HG03175 (cell line): ENCODE results near the gene HSP90AB1.

ENCODE experiments used
- ATAC-seq: cut with Tn5 transposase; IDR thresholded peaks from one replicate; pipeline ENCODE4 v1.9.1; 2021; ENCODE audit warnings: mild to moderate bottlenecking, moderate library complexity; ENCODE audit not compliant: unreplicated experiment

The HSP90AB1 gene

DNA sequence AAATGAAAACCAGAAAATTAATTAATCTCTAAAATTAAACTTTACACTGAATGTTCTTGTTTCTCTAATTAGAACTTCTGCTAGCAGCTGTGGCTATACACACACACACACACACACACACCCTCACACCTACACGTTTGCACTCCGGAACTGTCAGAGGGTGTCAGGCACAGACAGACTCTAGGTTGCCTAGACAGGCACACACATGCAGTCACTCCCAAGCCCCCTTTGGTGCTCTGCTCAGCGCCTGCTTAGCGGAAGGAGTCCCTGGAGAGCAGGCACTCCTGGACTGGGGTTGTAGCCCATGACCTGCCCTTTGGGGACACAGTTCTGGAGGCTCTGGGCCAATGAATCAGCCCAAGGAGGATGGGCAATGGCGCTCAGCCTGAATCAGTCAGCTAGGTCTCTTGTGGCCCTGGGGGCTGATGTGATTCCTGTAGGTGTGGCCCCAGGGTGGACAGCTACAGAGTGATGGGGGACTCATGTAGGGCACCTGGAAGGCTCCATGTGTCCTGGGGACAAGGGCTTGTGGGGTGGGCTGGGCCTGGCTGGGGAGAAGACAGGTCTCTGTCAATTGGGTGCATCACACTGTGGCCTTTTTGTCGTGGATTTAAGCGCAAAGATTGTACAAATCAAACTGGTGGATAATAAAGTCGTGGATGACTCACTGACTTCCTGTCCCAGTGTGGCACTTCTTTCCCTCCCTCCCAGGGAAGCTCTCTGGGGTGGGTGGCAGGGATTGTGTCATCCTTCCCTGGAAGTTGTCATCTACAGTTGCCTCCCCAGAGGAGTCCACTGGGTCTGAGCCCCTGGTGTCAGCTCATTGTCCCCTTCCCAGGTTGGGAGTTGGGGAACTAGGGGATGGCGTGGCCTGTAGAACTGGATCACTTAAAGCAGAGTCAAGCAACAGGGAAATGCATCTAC, 32.1 kb downstream of the HSP90AB1 start:
- ATAC-seq = no peak

DNA sequence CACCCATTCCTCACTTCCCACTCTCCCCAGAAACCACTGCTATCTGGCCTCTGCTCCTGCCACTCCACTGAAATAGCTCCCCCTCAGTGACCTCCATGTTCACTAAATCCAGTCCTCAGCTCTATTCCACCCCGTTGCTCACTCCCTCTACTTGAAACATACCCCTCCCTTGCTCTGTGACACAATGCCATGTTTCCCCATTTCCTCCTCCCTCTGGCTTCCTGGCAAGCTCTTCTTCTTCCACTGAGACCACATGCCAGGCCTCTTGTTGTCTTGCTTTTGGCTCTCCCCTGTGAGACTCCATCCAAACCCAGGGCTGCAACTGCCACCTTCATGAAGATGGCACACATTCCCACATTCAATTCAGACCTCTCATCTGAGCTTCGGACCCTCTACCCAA, 37.2 kb downstream of the HSP90AB1 start:
- no peak for ATAC-seq

DNA sequence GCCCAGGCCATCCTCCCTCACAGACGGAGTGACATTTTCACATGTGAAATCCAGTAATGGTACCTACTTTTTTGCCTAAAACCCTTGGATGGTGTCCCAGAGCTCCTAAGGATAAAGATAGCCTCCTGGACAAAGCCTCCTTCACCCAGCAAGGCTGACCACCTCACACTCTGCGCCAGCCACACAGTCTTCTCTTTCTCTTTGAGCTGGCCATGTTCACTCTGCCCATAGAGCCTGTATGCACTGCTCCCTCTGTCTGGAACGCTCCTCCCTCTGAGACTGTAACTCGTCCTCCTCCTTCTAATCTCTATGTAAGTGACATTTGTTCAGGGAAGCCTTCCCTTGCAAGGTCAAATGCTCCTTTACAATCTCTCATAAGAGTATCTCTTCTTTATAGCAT, 38.0 kb downstream of the HSP90AB1 start:
- no peak for ATAC-seq

- ATAC-seq = no peak
These were observed 38.8 kb downstream of the HSP90AB1 start for GRCh38 chr6:44285552-44286284.

GRCh38 chr6:44286285-44286565, 39.3 kb downstream of the HSP90AB1 start:
- no peak for ATAC-seq

- ATAC-seq = no peak
These were observed 39.8 kb downstream of the HSP90AB1 start for GRCh38 chr6:44286747-44287146.

DNA sequence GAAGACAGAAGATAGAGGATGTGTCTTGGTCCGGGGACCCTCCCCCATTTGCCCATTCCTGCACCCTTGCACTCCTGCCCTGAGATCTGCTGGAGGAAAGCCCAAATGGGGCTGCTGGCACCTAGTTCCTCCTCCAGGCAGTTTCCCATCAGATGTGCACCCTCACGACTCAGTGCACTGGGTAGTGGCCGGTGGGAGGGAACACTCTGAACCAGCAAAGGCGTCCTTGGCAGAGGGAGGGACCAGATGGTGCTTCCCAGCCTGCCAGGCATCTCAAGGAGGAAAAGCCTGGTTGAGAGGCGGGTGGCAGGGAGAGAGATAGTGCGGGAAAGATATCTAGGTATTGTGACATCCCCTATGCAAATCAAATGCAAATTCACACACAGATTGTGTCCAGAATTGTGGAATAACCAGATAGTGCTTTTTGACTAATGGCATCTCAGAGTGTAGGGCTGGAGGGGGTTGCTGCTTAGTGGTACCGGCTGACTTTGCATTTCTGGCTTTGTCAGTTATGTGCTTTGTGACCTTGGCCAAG, 42.9 kb downstream of the HSP90AB1 start:
- ATAC-seq = no peak

DNA sequence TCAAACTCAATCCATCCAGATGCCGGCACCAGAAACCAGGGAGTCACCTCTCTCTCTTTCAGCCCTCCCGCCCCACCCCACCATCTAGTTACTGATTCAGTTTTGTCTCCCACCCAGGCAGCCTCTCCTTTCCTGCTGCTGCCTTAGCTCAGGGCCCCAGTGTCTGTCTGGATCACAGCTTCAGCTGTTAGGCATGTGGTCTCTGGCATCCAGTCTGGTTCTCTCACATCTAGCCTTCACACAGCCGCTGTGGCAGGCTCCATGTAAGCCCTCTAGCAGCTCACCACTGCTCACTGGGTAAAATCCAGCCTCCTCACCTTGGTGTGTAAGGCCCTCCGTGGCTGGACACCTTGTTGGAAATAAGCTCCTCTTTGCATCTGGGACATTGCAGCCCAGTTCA, 44.9 kb downstream of the HSP90AB1 start:
- no peak for ATAC-seq

- no peak for ATAC-seq
These were observed 45.9 kb downstream of the HSP90AB1 start for GRCh38 chr6:44292661-44293365.

DNA sequence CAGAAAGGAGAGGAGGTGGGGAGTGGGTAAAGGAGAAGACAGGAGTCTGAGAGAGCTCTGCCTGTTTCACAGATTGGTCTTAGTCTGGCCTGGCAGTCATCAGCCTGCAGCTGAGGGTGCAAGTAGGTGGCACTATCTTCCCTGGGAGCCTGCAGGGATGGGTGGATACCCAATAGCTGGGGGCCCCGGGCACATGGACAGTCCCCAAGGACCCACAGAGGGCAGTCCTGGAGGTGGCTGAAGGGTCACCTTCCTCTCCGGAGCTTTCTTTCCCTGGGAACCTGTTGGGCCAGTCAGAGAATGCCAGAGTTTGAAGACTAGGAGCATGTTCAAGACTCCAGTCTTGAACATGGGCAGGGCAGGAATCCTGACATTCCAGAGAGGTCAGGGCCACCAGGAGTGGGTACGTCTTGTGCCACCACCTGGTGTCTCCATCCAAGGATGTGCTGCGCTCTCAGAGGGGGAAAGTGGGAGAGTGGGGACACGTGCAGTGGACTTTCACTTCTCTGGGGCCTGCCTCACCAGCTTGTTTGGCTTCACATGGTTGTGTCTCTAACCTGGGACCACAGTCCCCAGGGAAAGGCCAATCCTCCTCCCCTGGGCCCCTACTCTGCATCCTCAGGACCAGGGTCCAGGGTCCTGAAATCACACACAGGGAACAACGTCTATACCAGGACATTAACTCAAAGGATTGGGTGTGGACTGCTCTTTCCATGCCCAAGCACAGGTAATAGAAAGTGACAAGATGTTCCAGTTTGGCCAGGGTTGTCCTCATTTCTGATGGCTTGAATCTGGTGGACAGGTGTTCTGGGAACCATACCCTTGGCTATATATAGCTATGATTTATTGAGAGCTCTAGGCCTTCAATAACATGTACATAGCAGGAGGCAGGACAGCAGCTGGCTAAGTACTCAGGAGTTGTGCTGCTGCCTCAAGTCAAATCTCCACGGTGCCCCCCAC, 48.2 kb downstream of the HSP90AB1 start:
- no peak for ATAC-seq

- ATAC-seq = peak; percentile 52
These were observed 50.5 kb downstream of the HSP90AB1 start for GRCh38 chr6:44297063-44298038.

GRCh38 chr6:44298055-44298803, 51.3 kb downstream of the HSP90AB1 start:
- ATAC-seq = no peak

DNA sequence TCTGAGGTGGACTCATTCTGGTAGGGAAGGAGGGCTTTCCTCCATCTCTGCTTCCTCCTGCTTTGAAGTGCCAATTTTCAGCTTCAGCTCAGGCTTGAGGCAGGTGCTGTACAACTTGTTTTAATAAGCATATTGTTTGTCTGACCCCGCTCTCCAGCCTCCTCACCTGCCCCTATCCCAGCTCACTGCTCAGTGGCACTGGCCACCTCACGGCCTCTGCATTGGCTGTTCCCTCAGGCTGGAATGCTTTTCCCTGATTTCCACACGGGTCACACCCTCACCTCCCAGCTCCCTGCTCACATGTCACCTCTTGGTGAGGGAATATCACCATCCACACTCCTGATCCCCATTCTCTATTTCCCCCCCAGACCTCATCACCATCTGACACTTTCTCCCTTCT, 52.0 kb downstream of the HSP90AB1 start:
- no peak for ATAC-seq

DNA sequence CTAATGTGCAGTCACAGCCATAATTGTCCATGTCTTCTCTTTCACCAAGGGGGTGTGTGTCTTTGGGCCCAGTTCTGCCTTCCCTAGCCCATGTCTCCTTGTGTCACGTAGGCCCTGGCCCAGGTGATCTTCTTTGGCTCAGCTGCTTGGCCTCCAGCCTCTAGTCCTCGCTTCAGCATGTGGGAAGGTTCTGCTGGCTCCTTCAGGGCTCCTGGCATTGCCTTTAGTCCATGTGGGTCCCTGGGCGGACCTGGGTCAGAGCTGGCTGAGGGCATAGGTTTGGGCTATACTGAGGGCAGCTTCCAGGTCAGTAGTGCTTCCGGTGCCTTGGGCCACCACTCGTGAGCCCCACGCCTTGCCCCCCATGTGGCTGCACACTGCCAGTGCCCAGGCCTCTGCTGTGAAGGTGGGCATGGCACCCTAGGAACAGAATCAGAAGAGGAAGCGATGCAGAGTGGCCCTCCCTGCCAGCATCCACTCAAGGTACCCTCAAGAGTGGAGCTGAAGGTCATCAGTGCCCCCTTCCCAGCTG, 53.5 kb downstream of the HSP90AB1 start:
- ATAC-seq = no peak

- ATAC-seq = no peak
These were observed 54.2 kb downstream of the HSP90AB1 start for GRCh38 chr6:44301106-44301505.

- ATAC-seq = no peak
These were observed 55.1 kb downstream of the HSP90AB1 start for GRCh38 chr6:44301782-44302564.

GRCh38 chr6:44302856-44303255, 56.0 kb downstream of the HSP90AB1 start:
- ATAC-seq = no peak
